ENCODE measurements around the gene CFAP206.

Gene CFAP206

GRCh38 chr6:87472525-87473418, 65.0 kb downstream of the CFAP206 start, which contains the start of gene SLC35A1 (continued):
- TF ChIP-seq GLIS1 (tag by site-specific recombination; IDR thresholded peaks at IDR 0.05) (peak; percentile 90), ZNF112 (tag by site-specific recombination; IDR thresholded peaks at IDR 0.05) (no peak), ZNF560 (tag by site-specific recombination; IDR thresholded peaks at IDR 0.05; ENCODE audit: borderline replicate concordance) (no peak), PRDM4 (tag by site-specific recombination; IDR thresholded peaks at IDR 0.05) (peak; percentile 36; the same call in 1 of the 2 replicates), ZNF555 (tag by site-specific recombination; conservative IDR thresholded peaks at IDR 0.05) (no peak), ZNF473 (tag by site-specific recombination; IDR thresholded peaks at IDR 0.05) (no peak), ZNF530 (tag by site-specific recombination; IDR thresholded peaks at IDR 0.05; ENCODE audit: low read depth) (no peak), KLF8 (tag by site-specific recombination; IDR thresholded peaks at IDR 0.05) (peak; percentile 91), MZF1 (tag by site-specific recombination; IDR thresholded peaks at IDR 0.05; ENCODE audit: borderline replicate concordance) (peak; percentile 78; the same call in 1 of the 2 replicates), ZNF19 (tag by site-specific recombination; IDR thresholded peaks at IDR 0.05; ENCODE audit: low read depth) (no peak), ZNF692 (tag by site-specific recombination; IDR thresholded peaks at IDR 0.05) (peak; percentile 55; the same call in 1 of the 2 replicates), ZNF843 (tag by site-specific recombination; IDR thresholded peaks at IDR 0.05) (peak; percentile 34; the same call in 1 of the 2 replicates), FEZF1 (tag by site-specific recombination; IDR thresholded peaks at IDR 0.05) (peak; percentile 38; the same call in 1 of the 2 replicates), TCF7L2 (IDR thresholded peaks at IDR 0.05; ENCODE audit: borderline replicate concordance, low read depth, low read length) (no peak), ZBTB10 (tag by site-specific recombination; IDR thresholded peaks at IDR 0.05) (peak; percentile 95), ZNF777 (tag by site-specific recombination; IDR thresholded peaks at IDR 0.05; ENCODE audit: borderline replicate concordance) (peak; percentile 94; the same call in 1 of the 2 replicates), KLF1 (tag by site-specific recombination; IDR thresholded peaks at IDR 0.05) (peak; percentile 66; the same call in 1 of the 2 replicates), GFI1B (tag by site-specific recombination; IDR thresholded peaks at IDR 0.05) (no peak), ZBTB8A (tag by site-specific recombination; IDR thresholded peaks at IDR 0.05) (peak; percentile 79)
- TF ChIP-seq, protein P1, sequence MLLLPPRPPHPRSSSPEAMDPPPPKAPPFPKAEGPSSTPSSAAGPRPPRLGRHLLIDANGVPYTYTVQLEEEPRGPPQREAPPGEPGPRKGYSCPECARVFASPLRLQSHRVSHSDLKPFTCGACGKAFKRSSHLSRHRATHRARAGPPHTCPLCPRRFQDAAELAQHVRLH (tag by site-specific recombination; IDR thresholded peaks at IDR 0.05) = 0 out of 2 replicates have a peak, but pooled peaks have one; percentile 32
- TF ChIP-seq, protein P2, sequence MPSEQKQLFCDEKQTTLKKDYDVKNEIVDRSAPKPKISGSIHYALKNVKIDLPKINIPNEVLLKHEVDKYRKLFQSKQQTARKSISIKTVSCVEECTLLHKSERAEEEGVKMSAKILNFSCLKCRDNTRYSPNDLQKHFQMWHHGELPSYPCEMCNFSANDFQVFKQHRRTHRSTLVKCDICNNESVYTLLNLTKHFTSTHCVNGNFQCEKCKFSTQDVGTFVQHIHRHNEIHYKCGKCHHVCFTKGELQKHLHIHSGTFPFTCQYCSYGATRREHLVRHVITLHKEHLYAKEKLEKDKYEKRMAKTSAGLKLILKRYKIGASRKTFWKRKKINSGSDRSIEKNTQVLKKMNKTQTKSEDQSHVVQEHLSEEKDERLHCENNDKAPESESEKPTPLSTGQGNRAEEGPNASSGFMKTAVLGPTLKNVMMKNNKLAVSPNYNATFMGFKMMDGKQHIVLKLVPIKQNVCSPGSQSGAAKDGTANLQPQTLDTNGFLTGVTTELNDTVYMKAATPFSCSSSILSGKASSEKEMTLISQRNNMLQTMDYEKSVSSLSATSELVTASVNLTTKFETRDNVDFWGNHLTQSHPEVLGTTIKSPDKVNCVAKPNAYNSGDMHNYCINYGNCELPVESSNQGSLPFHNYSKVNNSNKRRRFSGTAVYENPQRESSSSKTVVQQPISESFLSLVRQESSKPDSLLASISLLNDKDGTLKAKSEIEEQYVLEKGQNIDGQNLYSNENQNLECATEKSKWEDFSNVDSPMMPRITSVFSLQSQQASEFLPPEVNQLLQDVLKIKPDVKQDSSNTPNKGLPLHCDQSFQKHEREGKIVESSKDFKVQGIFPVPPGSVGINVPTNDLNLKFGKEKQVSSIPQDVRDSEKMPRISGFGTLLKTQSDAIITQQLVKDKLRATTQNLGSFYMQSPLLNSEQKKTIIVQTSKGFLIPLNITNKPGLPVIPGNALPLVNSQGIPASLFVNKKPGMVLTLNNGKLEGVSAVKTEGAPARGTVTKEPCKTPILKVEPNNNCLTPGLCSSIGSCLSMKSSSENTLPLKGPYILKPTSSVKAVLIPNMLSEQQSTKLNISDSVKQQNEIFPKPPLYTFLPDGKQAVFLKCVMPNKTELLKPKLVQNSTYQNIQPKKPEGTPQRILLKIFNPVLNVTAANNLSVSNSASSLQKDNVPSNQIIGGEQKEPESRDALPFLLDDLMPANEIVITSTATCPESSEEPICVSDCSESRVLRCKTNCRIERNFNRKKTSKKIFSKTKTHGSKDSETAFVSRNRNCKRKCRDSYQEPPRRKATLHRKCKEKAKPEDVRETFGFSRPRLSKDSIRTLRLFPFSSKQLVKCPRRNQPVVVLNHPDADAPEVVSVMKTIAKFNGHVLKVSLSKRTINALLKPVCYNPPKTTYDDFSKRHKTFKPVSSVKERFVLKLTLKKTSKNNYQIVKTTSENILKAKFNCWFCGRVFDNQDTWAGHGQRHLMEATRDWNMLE (tag by site-specific recombination; conservative IDR thresholded peaks at IDR 0.05; ENCODE audit: low read depth) = peak; percentile 66
- TF ChIP-seq, protein P3, sequence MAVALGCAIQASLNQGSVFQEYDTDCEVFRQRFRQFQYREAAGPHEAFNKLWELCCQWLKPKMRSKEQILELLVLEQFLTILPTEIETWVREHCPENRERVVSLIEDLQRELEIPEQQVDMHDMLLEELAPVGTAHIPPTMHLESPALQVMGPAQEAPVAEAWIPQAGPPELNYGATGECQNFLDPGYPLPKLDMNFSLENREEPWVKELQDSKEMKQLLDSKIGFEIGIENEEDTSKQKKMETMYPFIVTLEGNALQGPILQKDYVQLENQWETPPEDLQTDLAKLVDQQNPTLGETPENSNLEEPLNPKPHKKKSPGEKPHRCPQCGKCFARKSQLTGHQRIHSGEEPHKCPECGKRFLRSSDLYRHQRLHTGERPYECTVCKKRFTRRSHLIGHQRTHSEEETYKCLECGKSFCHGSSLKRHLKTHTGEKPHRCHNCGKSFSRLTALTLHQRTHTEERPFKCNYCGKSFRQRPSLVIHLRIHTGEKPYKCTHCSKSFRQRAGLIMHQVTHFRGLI (tag by site-specific recombination; IDR thresholded peaks at IDR 0.05) = peak; percentile 51; the same call in 1 of the 2 replicates

Data from HEK293 (cell line).